ENCODE measurements around the gene ZNF714. TPM values are rescaled to one million over a fixed set of nuclear protein-coding genes. Genes with fewer than 3 reads are reported as not detected.

Gene ZNF714
- total RNA-seq, 4 donors from 2014 or later, result 21.1 to 47.1 (median 34.6) TPM

- DNase-seq, result peak; percentile 5 to 12
- intact Hi-C loops (cut with DNase I), result no loop called here
- H3K36me3 ChIP-seq, result no peaks in the 10 kb centered on the region
- H3K4me3 ChIP-seq (replicated peaks in 1 of 3), result no peak overlapping the region
- H3K27ac ChIP-seq, result peak overlapping the region; percentile 88 to 96 (median 91)
- H3K27me3 ChIP-seq, result no peaks in the 10 kb centered on the region
- no peaks in the 10 kb centered on the region for H3K9me3 ChIP-seq
- WGBS, 2 donors, result 57 to 60% methylated on average over 6 of the region's 6 CpGs
- TF ChIP-seq, protein P1, sequence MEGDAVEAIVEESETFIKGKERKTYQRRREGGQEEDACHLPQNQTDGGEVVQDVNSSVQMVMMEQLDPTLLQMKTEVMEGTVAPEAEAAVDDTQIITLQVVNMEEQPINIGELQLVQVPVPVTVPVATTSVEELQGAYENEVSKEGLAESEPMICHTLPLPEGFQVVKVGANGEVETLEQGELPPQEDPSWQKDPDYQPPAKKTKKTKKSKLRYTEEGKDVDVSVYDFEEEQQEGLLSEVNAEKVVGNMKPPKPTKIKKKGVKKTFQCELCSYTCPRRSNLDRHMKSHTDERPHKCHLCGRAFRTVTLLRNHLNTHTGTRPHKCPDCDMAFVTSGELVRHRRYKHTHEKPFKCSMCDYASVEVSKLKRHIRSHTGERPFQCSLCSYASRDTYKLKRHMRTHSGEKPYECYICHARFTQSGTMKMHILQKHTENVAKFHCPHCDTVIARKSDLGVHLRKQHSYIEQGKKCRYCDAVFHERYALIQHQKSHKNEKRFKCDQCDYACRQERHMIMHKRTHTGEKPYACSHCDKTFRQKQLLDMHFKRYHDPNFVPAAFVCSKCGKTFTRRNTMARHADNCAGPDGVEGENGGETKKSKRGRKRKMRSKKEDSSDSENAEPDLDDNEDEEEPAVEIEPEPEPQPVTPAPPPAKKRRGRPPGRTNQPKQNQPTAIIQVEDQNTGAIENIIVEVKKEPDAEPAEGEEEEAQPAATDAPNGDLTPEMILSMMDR (IDR thresholded peaks at IDR 0.05), result no peak
- TF ChIP-seq POLR2A (IDR thresholded peaks at IDR 0.05), result no peak
- H3K4me1 ChIP-seq, result peaks cover 38 to 43% of the 10 kb centered on the region in 2 donors
These were observed 47.1 kb downstream of the ZNF714 start for GRCh38 chr19:21128901-21129698.

DNA sequence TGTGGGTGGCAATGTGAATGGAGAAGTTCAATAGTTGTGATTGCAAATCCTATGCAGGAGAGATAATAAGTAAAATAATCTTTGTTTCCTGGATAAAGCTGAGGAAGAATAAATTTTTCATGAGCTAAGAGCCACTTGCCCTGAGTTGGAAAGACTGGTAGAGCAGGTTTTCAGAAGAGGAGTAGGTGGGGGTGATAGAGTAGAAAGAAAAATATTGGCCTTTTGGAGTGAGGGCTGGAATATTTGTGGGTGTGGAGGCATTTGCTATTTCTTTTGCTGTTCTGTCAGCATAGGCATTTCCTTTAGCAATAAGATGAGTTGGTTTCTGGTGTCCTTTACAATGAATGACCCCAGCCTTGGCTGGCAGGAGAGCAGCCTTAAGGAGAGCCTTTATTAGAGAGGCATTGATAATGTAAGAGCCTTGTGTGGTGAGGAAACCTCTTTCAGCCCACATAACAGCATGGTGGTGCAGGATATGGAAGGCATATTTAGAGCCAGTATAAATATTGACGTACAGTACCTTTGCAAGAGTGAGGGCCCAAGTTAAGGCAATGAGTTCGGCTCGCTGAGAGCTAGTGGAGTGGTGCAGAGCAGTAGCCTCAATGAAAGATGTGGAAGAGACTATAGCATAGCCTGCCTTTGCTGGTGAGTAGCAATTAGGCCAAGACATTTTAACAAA is 48.2 kb downstream of the ZNF714 start:
- H3K9me3 ChIP-seq, result no peaks in the 10 kb centered on the region
- TF ChIP-seq, protein P1 (IDR thresholded peaks at IDR 0.05), result no peak
- no peak for TF ChIP-seq POLR2A (IDR thresholded peaks at IDR 0.05)
- H3K4me3 ChIP-seq (replicated peaks in 1 of 3), result no peak overlapping the region
- intact Hi-C loops (cut with DNase I), result no loop called here
- WGBS, 2 donors, result 24 to 48% methylated on average over 3 of the region's 3 CpGs
- peak; percentile 50 to 55 for DNase-seq
- peaks cover 38 to 43% of the 10 kb centered on the region in 2 donors for H3K4me1 ChIP-seq
- H3K27me3 ChIP-seq, result no peaks in the 10 kb centered on the region
- no peaks in the 10 kb centered on the region for H3K36me3 ChIP-seq
- peak overlapping the region; percentile 88 to 96 (median 91) for H3K27ac ChIP-seq

DNA sequence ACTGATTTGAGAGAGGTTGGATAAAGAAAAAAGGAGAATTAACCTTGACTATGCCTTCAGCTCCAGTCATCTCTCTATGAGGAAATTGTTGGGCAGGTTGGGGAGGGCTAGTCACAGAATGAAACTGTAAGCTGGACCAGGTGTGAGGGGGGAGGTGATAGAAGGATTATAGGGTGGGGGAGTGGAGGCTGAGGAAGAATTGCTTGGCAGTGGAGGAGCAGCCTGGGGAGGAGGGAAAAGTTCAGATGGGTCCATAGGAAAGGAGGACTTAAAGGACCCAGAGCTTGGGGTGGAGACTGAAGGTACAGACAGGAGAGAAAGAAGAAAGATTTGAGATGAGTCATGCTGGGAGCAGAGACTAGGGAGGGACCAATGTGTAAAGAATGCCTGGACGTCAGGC is 51.6 kb downstream of the ZNF714 start:
- Histone ChIP-seq H3K36me3 (no peaks in the 10 kb centered on the region), H3K27me3 (no peaks in the 10 kb centered on the region), H3K4me3 (replicated peaks in 1 of 3) (no peak overlapping the region), H3K27ac (peak overlapping the region in 1 of 3 donors; percentile 17), H3K9me3 (no peaks in the 10 kb centered on the region), H3K4me1 (peaks cover 25 to 32% of the 10 kb centered on the region in 2 donors)
- DNase-seq, result no peak
- TF ChIP-seq, protein P1 (IDR thresholded peaks at IDR 0.05), result no peak
- no peak for TF ChIP-seq POLR2A (IDR thresholded peaks at IDR 0.05)
- intact Hi-C loops (cut with DNase I), result no loop called here
- 45 to 72% methylated on average over 1 of the region's 1 CpG for WGBS, 2 donors

DNA sequence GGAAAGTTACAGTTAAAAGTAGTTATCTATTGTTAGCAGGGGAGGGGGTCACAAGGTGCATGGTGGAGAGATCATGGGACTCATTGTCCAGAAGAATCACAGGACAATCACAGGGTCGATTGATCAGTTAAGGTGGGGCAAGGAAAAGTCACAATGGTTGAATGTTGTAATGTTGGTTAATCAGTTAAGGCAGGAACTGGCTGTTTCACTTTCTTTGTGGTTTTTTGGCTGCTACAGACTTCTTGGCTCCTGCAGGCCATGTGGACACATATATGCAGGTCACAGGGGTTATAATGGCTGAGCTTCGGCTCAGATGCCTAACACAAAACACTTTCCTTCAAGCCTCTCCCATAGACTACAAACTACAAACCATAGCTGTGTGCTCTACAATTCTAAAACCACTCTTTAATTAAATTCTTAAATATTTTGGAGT is 52.9 kb downstream of the ZNF714 start:
- Histone ChIP-seq H3K36me3 (no peaks in the 10 kb centered on the region), H3K4me1 (peaks cover 13 to 20% of the 10 kb centered on the region in 2 donors), H3K4me3 (replicated peaks in 1 of 3) (no peak overlapping the region), H3K27me3 (no peaks in the 10 kb centered on the region), H3K9me3 (no peaks in the 10 kb centered on the region), H3K27ac (no peak overlapping the region)
- intact Hi-C loops (cut with DNase I), result no loop called here
- no peak for DNase-seq
- no peak for TF ChIP-seq POLR2A (IDR thresholded peaks at IDR 0.05)
- TF ChIP-seq, protein P1 (IDR thresholded peaks at IDR 0.05), result no peak
- WGBS, 2 donors, result 88 to 94% methylated on average over 2 of the region's 2 CpGs

- Histone ChIP-seq H3K9me3 (no peaks in the 10 kb centered on the region), H3K27ac (no peak overlapping the region), H3K36me3 (no peaks in the 10 kb centered on the region), H3K27me3 (no peaks in the 10 kb centered on the region), H3K4me1 (peaks cover 13 to 20% of the 10 kb centered on the region in 2 donors), H3K4me3 (replicated peaks in 1 of 3) (no peak overlapping the region)
- intact Hi-C loops (cut with DNase I), result no loop called here
- no peak for TF ChIP-seq POLR2A (IDR thresholded peaks at IDR 0.05)
- TF ChIP-seq, protein P1 (IDR thresholded peaks at IDR 0.05), result no peak
- WGBS, 2 donors, result 85 to 88% methylated on average over 8 of the region's 8 CpGs
- DNase-seq, result no peak
These were observed 53.4 kb downstream of the ZNF714 start for GRCh38 chr19:21135433-21135832.

All from thyroid gland (tissue), 4 donors.